SK-N-SH (cell line): ENCODE data around the gene SATB1. TPM values are rescaled to one million over a fixed set of nuclear protein-coding genes. Genes with fewer than 3 reads are reported as not detected.

ENCODE experiments used
- CTCF ChIA-PET: fragments of 300-600, 350-600 bp; formaldehyde crosslinking; extraction: SDS; loops from one replicate; lab custom pipeline; 2021; lab: Yijun Ruan, JAX
- POLR2A ChIA-PET: fragments of 350-600 bp; sonication (Branson Sonifier 250); formaldehyde crosslinking; extraction: SDS; loops from one replicate; lab custom pipeline; 2020; ENCODE audit warnings: antibody characterized with exemption, inconsistent platforms; lab: Yijun Ruan, JAX
- DNase-seq: peaks from one replicate; pipeline ENCODE4 v3.0.0; 2012
- H2AFZ ChIP-seq: fragments of 200-600 bp; sonication (generic); 2 replicates; pipeline ENCODE4 v1.8.1; 2016; ENCODE audit warnings: antibody characterized with exemption, mild to moderate bottlenecking, low read depth
- H3F3A ChIP-seq: fragments of 200-600 bp; sonication (generic); replicated peaks from 2 replicates; pipeline ENCODE3; 2016; ENCODE audit warnings: antibody characterized with exemption, mild to moderate bottlenecking; ENCODE audit not compliant: insufficient read depth
- H3K27ac ChIP-seq, 2 experiments: fragments of 200-500 bp in 1 of 2; fragments of 200-600 bp in 1 of 2; sonication (Bioruptor generic) in 1 of 2; sonication (generic), shearing (Covaris generic) in 1 of 2; 2 replicates each; pipeline versions ENCODE4 v1.5.1 to v1.6.1; 2014 to 2016; ENCODE audit warnings: low read depth in 2 of 2, inconsistent platforms in 1 of 2, low read length in 1 of 2, mild to moderate bottlenecking in 1 of 2, mixed read lengths in 1 of 2
- H3K27me3 ChIP-seq: fragments of 200-600 bp; sonication (generic), shearing (Covaris generic); 2 replicates; pipeline ENCODE4 v1.6.1; 2016; ENCODE audit warnings: mixed run types; ENCODE audit not compliant: insufficient read depth
- H3K36me3 ChIP-seq, 2 experiments: fragments of 200-500 bp in 1 of 2; fragments of 200-600 bp in 1 of 2; sonication (Bioruptor generic) in 1 of 2; sonication (generic) in 1 of 2; replicated peaks in 1 of 2; 2 replicates each; pipeline versions ENCODE3 to v1.5.1; 2014 to 2016; ENCODE audit warnings: low read length in 1 of 2, mild to moderate bottlenecking in 1 of 2; ENCODE audit not compliant: insufficient read depth in 2 of 2, control insufficient read depth in 1 of 2
- H3K4me1 ChIP-seq, 2 experiments: fragments of 200-500 bp in 1 of 2; fragments of 200-600 bp in 1 of 2; sonication (Bioruptor generic) in 1 of 2; sonication (generic), shearing (Covaris generic) in 1 of 2; 2 replicates each; pipeline versions ENCODE4 v1.5.1 to v1.6.1; 2014 to 2016; ENCODE audit warnings: low read depth in 1 of 2, low read length in 1 of 2, mixed run types in 1 of 2; ENCODE audit not compliant: insufficient read depth in 2 of 2, control insufficient read depth in 1 of 2
- H3K4me2 ChIP-seq: fragments of 200-600 bp; sonication (generic), shearing (Covaris generic); 2 replicates; pipeline ENCODE4 v1.6.1; 2017; ENCODE audit warnings: mixed run types
- H3K4me3 ChIP-seq, 2 experiments: fragments of 200-500 bp in 1 of 2; fragments of 200-600 bp in 1 of 2; sonication (Bioruptor generic) in 1 of 2; sonication (generic), shearing (Covaris generic) in 1 of 2; 2 replicates each; pipeline versions ENCODE4 v1.5.1 to v1.8.1; 2014 to 2016; ENCODE audit warnings: low read depth in 2 of 2, inconsistent platforms in 1 of 2, low read length in 1 of 2, mild to moderate bottlenecking in 1 of 2, mixed read lengths in 1 of 2, moderate library complexity in 1 of 2
- H3K79me2 ChIP-seq: fragments of 200-600 bp; sonication (generic); 2 replicates; pipeline ENCODE4 v1.8.1; 2017; ENCODE audit warnings: mild to moderate bottlenecking; ENCODE audit not compliant: insufficient read depth
- H3K9ac ChIP-seq: fragments of 200-600 bp; sonication (generic); 2 replicates; pipeline ENCODE4 v1.6.1; 2017; ENCODE audit warnings: mixed run types
- H3K9me2 ChIP-seq: fragments of 200-600 bp; sonication (generic); 2 replicates; pipeline ENCODE4 v1.6.1; 2017; ENCODE audit warnings: mixed run types
- H3K9me3 ChIP-seq: fragments of 200-600 bp; sonication (generic); 2 replicates; pipeline ENCODE4 v1.6.1; 2017; ENCODE audit warnings: mixed run types, mild to moderate bottlenecking, moderate library complexity
- H4K20me1 ChIP-seq: fragments of 200-600 bp; sonication (generic); 2 replicates; pipeline ENCODE4 v1.6.1; 2017; ENCODE audit warnings: mild to moderate bottlenecking, mixed run types; ENCODE audit not compliant: insufficient read depth
- FOXJ3 ChIP-seq: sonication (generic); formaldehyde crosslinking; IDR thresholded peaks from 2 replicates; pipeline ENCODE4 v1.5.1; 2020; ENCODE audit warnings: mild to moderate bottlenecking, missing genetic modification reagents
- GATA2 ChIP-seq: sonication (generic); formaldehyde crosslinking; IDR thresholded peaks from 2 replicates; pipeline ENCODE4 v1.5.0; 2020; ENCODE audit warnings: mild to moderate bottlenecking, missing genetic modification reagents
- MEF2A ChIP-seq: IDR thresholded peaks from 2 replicates; pipeline ENCODE4 v1.4.0; 2012; ENCODE audit warnings: low read depth, borderline replicate concordance
- MXI1 ChIP-seq: IDR thresholded peaks from 2 replicates; pipeline ENCODE4 v1.6.1; 2012; ENCODE audit warnings: mild to moderate bottlenecking, low read depth, low read length, improper control_type of control experiment
- NFIC ChIP-seq: IDR thresholded peaks from 2 replicates; pipeline ENCODE4 v1.4.0; 2012; ENCODE audit warnings: borderline replicate concordance
- RCOR1 ChIP-seq: fragments of 150-350 bp; IDR thresholded peaks from 2 replicates; pipeline ENCODE4 v1.6.1; 2017; ENCODE audit warnings: antibody characterized with exemption, low read length
- TCF12 ChIP-seq: IDR thresholded peaks from 2 replicates; pipeline ENCODE4 v1.4.0; 2012
- WGBS: methylation state at CpG from one replicate; pipeline ENCODE4 v1.1.6; 2017; ENCODE audit warnings: low lambda C conversion rate; 5-methylcytosine and 5-hydroxymethylcytosine counted together
- polyA plus RNA-seq, 3 experiments: library from polyadenylated mRNA; depleted of rRNA; stranded (reverse); fragments of >200 nt; gene quantifications; 2 replicates each; pipeline ENCODE4 v1.2.3, GENCODE V29; 2012
- TF ChIP-seq, protein P1 (sequence below): IDR thresholded peaks from 2 replicates; pipeline ENCODE4 v1.4.0; 2012; ENCODE audit warnings: low read depth, borderline replicate concordance
- TF ChIP-seq, protein P2 (sequence below): IDR thresholded peaks from 2 replicates; pipeline ENCODE4 v1.6.1; 2012; ENCODE audit warnings: mild to moderate bottlenecking, low read depth, low read length, moderate library complexity
- TF ChIP-seq, protein P3 (sequence below): IDR thresholded peaks from 2 replicates; pipeline ENCODE4; 2012

Gene SATB1
- polyA plus RNA-seq, 1 of the 3 experiments (the other 2 are of a cell fraction) = 8.5 TPM

DNA sequence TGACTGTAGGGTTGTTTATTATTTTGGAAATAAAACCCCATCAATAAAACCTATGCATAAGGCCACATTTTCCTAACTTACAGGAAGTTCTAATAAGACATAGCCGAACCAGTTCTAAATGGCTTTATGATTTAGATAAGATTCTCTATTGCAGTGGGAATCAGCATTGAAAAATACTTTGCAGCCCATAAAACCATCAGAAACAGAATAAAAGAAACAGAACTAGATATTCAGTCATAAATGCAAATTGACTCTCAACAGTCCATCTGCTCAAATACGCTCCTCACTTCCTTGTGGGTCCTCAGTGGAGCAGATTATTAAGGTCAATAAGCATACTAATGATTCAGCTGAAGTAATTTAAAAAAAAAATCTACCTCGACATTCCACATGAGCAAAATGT, 8.8 kb downstream of the SATB1 start (continued):
- TF ChIP-seq FOXJ3 (CRISPR knock-in tag) (no peak), TCF12 (no peak), MEF2A (no peak), RCOR1 (no peak), NFIC (no peak)
- TF ChIP-seq, protein P1, sequence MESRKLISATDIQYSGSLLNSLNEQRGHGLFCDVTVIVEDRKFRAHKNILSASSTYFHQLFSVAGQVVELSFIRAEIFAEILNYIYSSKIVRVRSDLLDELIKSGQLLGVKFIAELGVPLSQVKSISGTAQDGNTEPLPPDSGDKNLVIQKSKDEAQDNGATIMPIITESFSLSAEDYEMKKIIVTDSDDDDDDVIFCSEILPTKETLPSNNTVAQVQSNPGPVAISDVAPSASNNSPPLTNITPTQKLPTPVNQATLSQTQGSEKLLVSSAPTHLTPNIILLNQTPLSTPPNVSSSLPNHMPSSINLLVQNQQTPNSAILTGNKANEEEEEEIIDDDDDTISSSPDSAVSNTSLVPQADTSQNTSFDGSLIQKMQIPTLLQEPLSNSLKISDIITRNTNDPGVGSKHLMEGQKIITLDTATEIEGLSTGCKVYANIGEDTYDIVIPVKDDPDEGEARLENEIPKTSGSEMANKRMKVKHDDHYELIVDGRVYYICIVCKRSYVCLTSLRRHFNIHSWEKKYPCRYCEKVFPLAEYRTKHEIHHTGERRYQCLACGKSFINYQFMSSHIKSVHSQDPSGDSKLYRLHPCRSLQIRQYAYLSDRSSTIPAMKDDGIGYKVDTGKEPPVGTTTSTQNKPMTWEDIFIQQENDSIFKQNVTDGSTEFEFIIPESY = no peak

DNA sequence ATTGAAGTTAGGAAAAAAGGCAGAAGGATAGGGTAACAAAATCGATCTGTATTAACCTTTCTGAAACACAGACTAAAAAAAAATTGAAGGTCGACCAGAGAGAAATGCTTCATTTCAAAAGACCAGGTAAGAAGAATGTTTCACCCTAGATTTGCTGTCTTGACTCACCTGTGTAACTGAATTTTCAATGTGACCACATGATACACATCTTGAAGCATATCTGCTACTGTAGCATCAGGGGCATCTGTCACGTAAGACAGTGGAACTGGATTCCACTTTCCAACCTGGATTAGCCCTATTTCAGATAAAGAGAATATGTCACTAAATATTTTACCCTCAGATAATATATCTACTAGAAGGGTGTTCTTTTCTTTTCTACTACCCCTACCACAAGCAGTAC, 9.3 kb downstream of the SATB1 start:
- peak; percentile 39; the same call in 1 of the 2 replicates for TF ChIP-seq GATA2 (CRISPR knock-in tag)
- TF ChIP-seq, protein P2, sequence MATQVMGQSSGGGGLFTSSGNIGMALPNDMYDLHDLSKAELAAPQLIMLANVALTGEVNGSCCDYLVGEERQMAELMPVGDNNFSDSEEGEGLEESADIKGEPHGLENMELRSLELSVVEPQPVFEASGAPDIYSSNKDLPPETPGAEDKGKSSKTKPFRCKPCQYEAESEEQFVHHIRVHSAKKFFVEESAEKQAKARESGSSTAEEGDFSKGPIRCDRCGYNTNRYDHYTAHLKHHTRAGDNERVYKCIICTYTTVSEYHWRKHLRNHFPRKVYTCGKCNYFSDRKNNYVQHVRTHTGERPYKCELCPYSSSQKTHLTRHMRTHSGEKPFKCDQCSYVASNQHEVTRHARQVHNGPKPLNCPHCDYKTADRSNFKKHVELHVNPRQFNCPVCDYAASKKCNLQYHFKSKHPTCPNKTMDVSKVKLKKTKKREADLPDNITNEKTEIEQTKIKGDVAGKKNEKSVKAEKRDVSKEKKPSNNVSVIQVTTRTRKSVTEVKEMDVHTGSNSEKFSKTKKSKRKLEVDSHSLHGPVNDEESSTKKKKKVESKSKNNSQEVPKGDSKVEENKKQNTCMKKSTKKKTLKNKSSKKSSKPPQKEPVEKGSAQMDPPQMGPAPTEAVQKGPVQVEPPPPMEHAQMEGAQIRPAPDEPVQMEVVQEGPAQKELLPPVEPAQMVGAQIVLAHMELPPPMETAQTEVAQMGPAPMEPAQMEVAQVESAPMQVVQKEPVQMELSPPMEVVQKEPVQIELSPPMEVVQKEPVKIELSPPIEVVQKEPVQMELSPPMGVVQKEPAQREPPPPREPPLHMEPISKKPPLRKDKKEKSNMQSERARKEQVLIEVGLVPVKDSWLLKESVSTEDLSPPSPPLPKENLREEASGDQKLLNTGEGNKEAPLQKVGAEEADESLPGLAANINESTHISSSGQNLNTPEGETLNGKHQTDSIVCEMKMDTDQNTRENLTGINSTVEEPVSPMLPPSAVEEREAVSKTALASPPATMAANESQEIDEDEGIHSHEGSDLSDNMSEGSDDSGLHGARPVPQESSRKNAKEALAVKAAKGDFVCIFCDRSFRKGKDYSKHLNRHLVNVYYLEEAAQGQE = no peak
- no peak for TF ChIP-seq MXI1
- ChIA-PET CTCF (interaction anchor here (2.1 kb wide), 1 partner anchor 27 kb away, joined by 4 read pairs; no protein-coding TSS in a partner anchor), POLR2A (no interaction called here)
- H3K36me3 ChIP-seq = peaks cover 12 to 25% of the 10 kb centered on the region in 2 experiments
- 67% methylated on average over 3 of the region's 3 CpGs for WGBS
- H3K4me3 ChIP-seq = no peak overlapping the region
- no peak overlapping the region for H3K4me2 ChIP-seq
- no peaks in the 10 kb centered on the region for H3K27me3 ChIP-seq
- H3F3A ChIP-seq = no peaks in the 10 kb centered on the region
- no peaks in the 10 kb centered on the region for H3K9me3 ChIP-seq
- no peak for DNase-seq
- H3K79me2 ChIP-seq = no peaks in the 10 kb centered on the region
- H4K20me1 ChIP-seq = no peaks in the 10 kb centered on the region
- no peak overlapping the region for H2AFZ ChIP-seq
- H3K9ac ChIP-seq = no peak overlapping the region
- H3K9me2 ChIP-seq = no peaks in the 10 kb centered on the region
- no peaks in the 10 kb centered on the region; a peak in 2 of 4 replicates for H3K4me1 ChIP-seq
- H3K27ac ChIP-seq = no peak overlapping the region

DNA sequence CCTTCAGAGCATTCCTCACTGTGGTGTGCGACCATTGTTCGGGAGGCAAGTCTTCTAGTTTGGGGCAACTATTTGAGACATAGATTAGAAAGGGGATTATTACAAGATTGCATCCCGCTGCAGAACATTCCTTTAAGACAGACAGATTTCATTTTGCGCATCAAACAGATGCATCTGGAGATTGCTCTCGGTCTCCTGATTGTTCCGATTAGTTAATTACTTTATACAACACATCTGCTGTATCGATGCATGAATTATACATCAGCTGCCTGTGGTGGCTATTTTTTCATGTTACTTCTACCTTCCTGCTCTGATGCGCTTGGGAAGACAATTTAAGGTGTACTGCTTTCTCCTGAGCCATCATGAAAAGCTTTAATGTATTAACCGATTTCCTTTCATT, 10.0 kb downstream of the SATB1 start:
- Histone ChIP-seq H3K27ac (no peak overlapping the region), H3K9me2 (no peaks in the 10 kb centered on the region), H3K4me3 (no peak overlapping the region), H3K36me3 (peaks cover 8 to 22% of the 10 kb centered on the region in 2 experiments), H2AFZ (no peak overlapping the region), H3K9ac (no peak overlapping the region), H3K9me3 (no peaks in the 10 kb centered on the region), H3F3A (no peaks in the 10 kb centered on the region), H3K4me1 (no peaks in the 10 kb centered on the region; a peak in 2 of 4 replicates), H3K4me2 (no peak overlapping the region), H3K79me2 (no peaks in the 10 kb centered on the region), H4K20me1 (no peaks in the 10 kb centered on the region), H3K27me3 (no peaks in the 10 kb centered on the region)
- CTCF ChIA-PET = interaction anchor here (0.9 to 2.1 kb wide), 2 partner anchors 13 to 26 kb away, joined by 3 to 4 read pairs; no protein-coding TSS in a partner anchor
- peak; percentile 51; the same call in 1 of the 2 replicates for TF ChIP-seq GATA2 (CRISPR knock-in tag)
- TF ChIP-seq, protein P3, sequence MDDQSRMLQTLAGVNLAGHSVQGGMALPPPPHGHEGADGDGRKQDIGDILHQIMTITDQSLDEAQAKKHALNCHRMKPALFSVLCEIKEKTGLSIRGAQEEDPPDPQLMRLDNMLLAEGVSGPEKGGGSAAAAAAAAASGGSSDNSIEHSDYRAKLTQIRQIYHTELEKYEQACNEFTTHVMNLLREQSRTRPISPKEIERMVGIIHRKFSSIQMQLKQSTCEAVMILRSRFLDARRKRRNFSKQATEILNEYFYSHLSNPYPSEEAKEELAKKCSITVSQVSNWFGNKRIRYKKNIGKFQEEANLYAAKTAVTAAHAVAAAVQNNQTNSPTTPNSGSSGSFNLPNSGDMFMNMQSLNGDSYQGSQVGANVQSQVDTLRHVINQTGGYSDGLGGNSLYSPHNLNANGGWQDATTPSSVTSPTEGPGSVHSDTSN = no peak
- no peak for DNase-seq
- POLR2A ChIA-PET = no interaction called here
- WGBS = 78% methylated on average over 9 of the region's 9 CpGs
